WTC11 (cell line): Measurements from ENCODE around the gene SFTPA1. TPM values are rescaled to one million over a fixed set of nuclear protein-coding genes. Genes with fewer than 3 reads are reported as not detected.

Experiments
- ATAC-seq: fragments of 200-7000 bp; cut with Tn5 transposase; 2 replicates; pipeline ENCODE4 v1.10.0; 2021; ENCODE audit warnings: mild to moderate bottlenecking, moderate library complexity
- CTCF ChIA-PET: fragments of 300-600 bp; sonication (Branson Sonifier 250); formaldehyde crosslinking; loops from one replicate; lab custom pipeline; 2021; ENCODE audit warnings: antibody characterized with exemption; lab: Charles Lee
- POLR2A ChIA-PET: fragments of 350-600 bp; sonication (Branson Sonifier 250); formaldehyde crosslinking; loops from one replicate; lab custom pipeline; 2021; ENCODE audit warnings: antibody characterized with exemption; lab: Charles Lee
- DNase-seq: peaks from one replicate; pipeline ENCODE4 v3.0.0; 2021; ENCODE audit warnings: low spot score
- H3K27ac Mint-ChIP-seq: 2 replicates; pipeline ENCODE4 v1.8.0; 2021; ENCODE audit warnings: mixed read lengths
- H3K27me3 Mint-ChIP-seq: 2 replicates; pipeline ENCODE4 v1.8.0; 2021; ENCODE audit warnings: low read depth, mild to moderate bottlenecking, moderate library complexity, mixed read lengths
- H3K36me3 Mint-ChIP-seq: 2 replicates; pipeline ENCODE4 v1.8.0; 2021; ENCODE audit warnings: mixed read lengths
- H3K4me1 Mint-ChIP-seq: 2 replicates; pipeline ENCODE4 v1.8.0; 2022; ENCODE audit warnings: mixed read lengths
- H3K4me3 Mint-ChIP-seq: 2 replicates; pipeline ENCODE4 v1.8.0; 2021; ENCODE audit warnings: mild to moderate bottlenecking, moderate library complexity, mixed read lengths
- H3K9me3 Mint-ChIP-seq: 2 replicates; pipeline ENCODE4 v1.8.0; 2021; ENCODE audit warnings: mixed read lengths
- AFF4 ChIP-seq: sonication (generic); formaldehyde crosslinking; IDR thresholded peaks from 2 replicates; pipeline ENCODE4 v1.8.1; 2023; ENCODE audit warnings: mild to moderate bottlenecking, missing genetic modification reagents, borderline replicate concordance
- ATF1 ChIP-seq: sonication (generic); formaldehyde crosslinking; IDR thresholded peaks from 2 replicates; pipeline ENCODE4 v1.8.1; 2023; ENCODE audit warnings: mild to moderate bottlenecking, moderate library complexity, missing genetic modification reagents
- CBFB ChIP-seq: sonication (generic); formaldehyde crosslinking; IDR thresholded peaks from 2 replicates; pipeline ENCODE4 v1.8.1; 2022; ENCODE audit warnings: mild to moderate bottlenecking, low read depth, missing genetic modification reagents
- ESRRA ChIP-seq: sonication (generic); formaldehyde crosslinking; IDR thresholded peaks from 2 replicates; pipeline ENCODE4 v1.8.1; 2022; ENCODE audit warnings: mild to moderate bottlenecking, missing genetic modification reagents, borderline replicate concordance
- ETV6 ChIP-seq: sonication (generic); formaldehyde crosslinking; IDR thresholded peaks from 2 replicates; pipeline ENCODE4 v1.8.1; 2022; ENCODE audit warnings: mild to moderate bottlenecking, missing genetic modification reagents
- FOXP1 ChIP-seq: sonication (generic); formaldehyde crosslinking; IDR thresholded peaks from 2 replicates; pipeline ENCODE4 v1.8.0; 2022; ENCODE audit warnings: missing genetic modification reagents, mild to moderate bottlenecking, moderate library complexity, borderline replicate concordance
- GTF2I ChIP-seq: fragments of 250-450 bp; sonication (Bioruptor Pico); conservative IDR thresholded peaks from 2 replicates; pipeline ENCODE4 v1.4.0; 2021; ENCODE audit warnings: mild to moderate bottlenecking
- HMGXB4 ChIP-seq: sonication (generic); formaldehyde crosslinking; IDR thresholded peaks from 2 replicates; pipeline ENCODE4 v1.8.1; 2023; ENCODE audit warnings: mild to moderate bottlenecking, moderate library complexity, missing genetic modification reagents
- MXD4 ChIP-seq: fragments of 250-450 bp; sonication (Bioruptor Pico); IDR thresholded peaks from 2 replicates; pipeline ENCODE4 v1.8.0; 2021; ENCODE audit warnings: mild to moderate bottlenecking, moderate library complexity, borderline replicate concordance
- NFATC4 ChIP-seq: fragments of 250-450 bp; sonication (Bioruptor Pico); IDR thresholded peaks from 2 replicates; pipeline ENCODE4 v1.9.0; 2021; ENCODE audit warnings: mild to moderate bottlenecking
- NFE2L1 ChIP-seq: sonication (generic); formaldehyde crosslinking; IDR thresholded peaks from 2 replicates; pipeline ENCODE4 v1.8.1; 2023; ENCODE audit warnings: missing genetic modification reagents
- NFYB ChIP-seq: sonication (generic); formaldehyde crosslinking; conservative IDR thresholded peaks from 2 replicates; pipeline ENCODE4 v1.8.0; 2022; ENCODE audit warnings: low read depth, missing genetic modification reagents
- NR2C2 ChIP-seq: sonication (generic); formaldehyde crosslinking; IDR thresholded peaks from 2 replicates; pipeline ENCODE4 v1.8.0; 2022; ENCODE audit warnings: mild to moderate bottlenecking, missing genetic modification reagents
- OVOL2 ChIP-seq: fragments of 250-450 bp; sonication (Bioruptor Pico); IDR thresholded peaks from 2 replicates; pipeline ENCODE4 v1.9.0; 2021; ENCODE audit warnings: mild to moderate bottlenecking, borderline replicate concordance
- PRDM15 ChIP-seq: sonication (generic); formaldehyde crosslinking; IDR thresholded peaks from 2 replicates; pipeline ENCODE4 v1.8.0; 2022; ENCODE audit warnings: missing genetic modification reagents
- RELA ChIP-seq: sonication (generic); formaldehyde crosslinking; IDR thresholded peaks from 2 replicates; pipeline ENCODE4 v1.8.1; 2022; ENCODE audit warnings: missing genetic modification reagents, mild to moderate bottlenecking, borderline replicate concordance
- TCF7 ChIP-seq: sonication (generic); formaldehyde crosslinking; IDR thresholded peaks from 2 replicates; pipeline ENCODE4 v1.8.0; 2022; ENCODE audit warnings: mild to moderate bottlenecking, low read depth, missing genetic modification reagents, moderate library complexity
- TEAD4 ChIP-seq: sonication (generic); formaldehyde crosslinking; IDR thresholded peaks from 2 replicates; pipeline ENCODE4 v1.8.0; 2022; ENCODE audit warnings: mild to moderate bottlenecking, missing genetic modification reagents
- total RNA-seq: library from RNA; stranded (reverse); gene quantifications from 3 replicates; pipeline ENCODE4 v1.2.3, GENCODE V29; 2021
- TF ChIP-seq, protein P1 (sequence below): sonication (generic); formaldehyde crosslinking; IDR thresholded peaks from 2 replicates; pipeline ENCODE4 v1.8.0; 2022; ENCODE audit warnings: mild to moderate bottlenecking, missing genetic modification reagents
- TF ChIP-seq, protein P2 (sequence below): sonication (generic); formaldehyde crosslinking; IDR thresholded peaks from 2 replicates; pipeline ENCODE4 v1.8.0; 2022; ENCODE audit warnings: mild to moderate bottlenecking, missing genetic modification reagents

SFTPA1 gene
- total RNA-seq, 1 experiment from 2014 or later: 3.8 TPM

DNA sequence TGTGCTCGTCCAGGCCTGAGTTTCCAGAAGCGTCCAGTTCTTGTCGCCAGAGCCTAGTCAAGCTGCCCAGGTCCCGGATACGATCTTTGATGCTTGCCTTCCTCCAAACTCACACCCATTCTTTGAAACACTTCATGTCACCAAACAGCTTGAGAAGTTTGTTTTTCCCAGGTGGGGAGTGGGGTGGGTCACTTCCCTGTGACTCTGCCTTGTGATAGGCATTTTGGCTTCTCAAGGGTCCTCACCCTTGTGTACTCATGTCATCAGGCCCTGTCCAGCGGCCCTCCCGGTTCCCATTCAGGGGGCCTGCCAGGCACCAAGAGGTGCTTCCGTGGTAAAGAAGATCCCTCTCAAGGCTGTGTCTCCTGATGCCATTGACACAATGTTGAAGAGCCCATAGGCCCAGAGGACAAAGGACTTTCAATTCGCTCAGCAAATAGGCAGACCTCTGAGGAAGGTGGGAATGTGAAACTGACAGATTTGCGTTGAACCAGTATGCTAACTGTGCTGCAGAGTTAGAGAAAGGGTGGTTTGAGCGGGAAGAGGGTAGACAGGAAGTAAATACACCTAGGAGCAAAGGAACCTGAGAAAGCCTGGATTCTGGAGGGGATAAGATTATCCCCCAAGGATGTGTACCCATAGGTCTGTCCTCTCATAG is 24.7 kb upstream of the SFTPA1 start:
- Mint-ChIP-seq H3K9me3 (no peaks in the 10 kb centered on the region), H3K4me3 (no peak overlapping the region), H3K36me3 (no peaks in the 10 kb centered on the region), H3K27ac (no peak overlapping the region), H3K4me1 (no peaks in the 10 kb centered on the region), H3K27me3 (peaks cover 16% of the 10 kb centered on the region)
- CTCF ChIA-PET: interaction anchor here (1.0 kb wide), 1 partner anchor 49 kb away, joined by 3 read pairs; no protein-coding TSS in a partner anchor
- POLR2A ChIA-PET: no interaction called here
- TF ChIP-seq NFATC4: no peak
- TF ChIP-seq AFF4: no peak
- no peak for TF ChIP-seq NR2C2 (CRISPR knock-in tag)
- TF ChIP-seq CBFB (CRISPR knock-in tag): no peak
- no peak for TF ChIP-seq PRDM15 (CRISPR knock-in tag)
- TF ChIP-seq ATF1 (CRISPR knock-in tag): no peak
- no peak for TF ChIP-seq NFYB (CRISPR knock-in tag)
- TF ChIP-seq GTF2I (CRISPR knock-in tag): no peak
- TF ChIP-seq ETV6 (CRISPR knock-in tag): no peak
- TF ChIP-seq ESRRA (CRISPR knock-in tag): no peak
- no peak for TF ChIP-seq HMGXB4
- TF ChIP-seq TEAD4 (CRISPR knock-in tag): no peak
- TF ChIP-seq TCF7: no peak
- TF ChIP-seq FOXP1 (CRISPR knock-in tag): no peak
- TF ChIP-seq MXD4: no peak
- no peak for TF ChIP-seq OVOL2 (CRISPR knock-in tag)
- no peak for TF ChIP-seq RELA (CRISPR knock-in tag)
- TF ChIP-seq, protein P1, sequence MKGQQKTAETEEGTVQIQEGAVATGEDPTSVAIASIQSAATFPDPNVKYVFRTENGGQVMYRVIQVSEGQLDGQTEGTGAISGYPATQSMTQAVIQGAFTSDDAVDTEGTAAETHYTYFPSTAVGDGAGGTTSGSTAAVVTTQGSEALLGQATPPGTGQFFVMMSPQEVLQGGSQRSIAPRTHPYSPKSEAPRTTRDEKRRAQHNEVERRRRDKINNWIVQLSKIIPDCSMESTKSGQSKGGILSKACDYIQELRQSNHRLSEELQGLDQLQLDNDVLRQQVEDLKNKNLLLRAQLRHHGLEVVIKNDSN (CRISPR knock-in tag): no peak
- TF ChIP-seq, protein P2, sequence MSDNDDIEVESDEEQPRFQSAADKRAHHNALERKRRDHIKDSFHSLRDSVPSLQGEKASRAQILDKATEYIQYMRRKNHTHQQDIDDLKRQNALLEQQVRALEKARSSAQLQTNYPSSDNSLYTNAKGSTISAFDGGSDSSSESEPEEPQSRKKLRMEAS (CRISPR knock-in tag): no peak
- no peak for TF ChIP-seq NFE2L1 (CRISPR knock-in tag)
- no peak for ATAC-seq
- no peak for DNase-seq
